B cell (primary cell): ENCODE measurements around the gene HDAC9. TPM values are rescaled to one million over a fixed set of nuclear protein-coding genes. Genes with fewer than 3 reads are reported as not detected.

Experiments
- ATAC-seq: fragments of 200-7000 bp; cut with Tn5 transposase; one replicate; pipeline ENCODE4 v1.10.0; 2021; ENCODE audit warnings: low read depth, mild to moderate bottlenecking, moderate number of reproducible peaks, moderate library complexity
- CTCF ChIA-PET: fragments of 350-600 bp; sonication (Branson Sonifier 250); formaldehyde crosslinking; loops from one replicate; lab custom pipeline; 2021; ENCODE audit warnings: antibody characterized with exemption, inconsistent platforms; lab: Charles Lee
- POLR2A ChIA-PET: fragments of 350-600 bp; sonication (Branson Sonifier 250); formaldehyde crosslinking; loops from one replicate; lab custom pipeline; 2021; ENCODE audit warnings: antibody characterized with exemption; lab: Charles Lee
- DNase-seq: peaks from one replicate; pipeline ENCODE4 v3.0.0; 2013
- H2AFZ ChIP-seq: 2 replicates; pipeline ENCODE4 v1.6.1; 2012; ENCODE audit warnings: mild to moderate bottlenecking, low read depth, low read length; ENCODE audit not compliant: insufficient read depth, poor library complexity, severe bottlenecking
- H3K27ac ChIP-seq, 2 donors: 1 replicate in 1 of 2; 2 replicates in 1 of 2; pipeline ENCODE4 v1.5.1; 2012 to 2013; ENCODE audit warnings: low read length in 2 of 2, mild to moderate bottlenecking in 2 of 2, moderate library complexity in 1 of 2
- H3K27me3 ChIP-seq, 4 experiments: fragments of 200-600 bp in 1 of 4; sonication (generic) in 1 of 4; replicated peaks in 1 of 4; 1 replicate in 2 of 4; 2 replicates in 2 of 4; pipeline versions ENCODE4 v1.6.1 to v1.7.0; 2013 to 2016; ENCODE audit warnings: low read length in 3 of 4, mild to moderate bottlenecking in 2 of 4, mixed read lengths in 1 of 4, moderate library complexity in 1 of 4; ENCODE audit not compliant: insufficient read depth in 4 of 4, control insufficient read depth in 3 of 4; ENCODE audit errors: control extremely low read depth in 1 of 4
- H3K36me3 ChIP-seq, 2 experiments: replicated peaks in 1 of 2; 1 replicate in 1 of 2; 2 replicates in 1 of 2; pipeline versions ENCODE4 v1.6.1 to v1.7.1; 2013; ENCODE audit warnings: low read length in 1 of 2; ENCODE audit not compliant: insufficient read depth in 2 of 2, control insufficient read depth in 1 of 2; ENCODE audit errors: control extremely low read depth in 1 of 2, extremely low read depth in 1 of 2
- H3K4me1 ChIP-seq, 2 donors: fragments of 200-600 bp in 1 of 2; sonication (generic) in 1 of 2; 1 replicate in 1 of 2; 2 replicates in 1 of 2; pipeline versions ENCODE4 v1.5.1 to v1.6.1; 2013 to 2017; ENCODE audit warnings: low read length in 2 of 2; ENCODE audit not compliant: control insufficient read depth in 2 of 2, insufficient read depth in 2 of 2
- H3K4me2 ChIP-seq: replicated peaks from 2 replicates; pipeline ENCODE3; 2012; ENCODE audit warnings: mild to moderate bottlenecking, low read depth, low read length; ENCODE audit not compliant: poor library complexity, severe bottlenecking
- H3K4me3 ChIP-seq, 5 experiments: fragments of 200-600 bp in 1 of 5; sonication (generic) in 1 of 5; 1 replicate in 3 of 5; 2 replicates in 2 of 5; pipeline versions ENCODE4 v1.5.1 to v1.7.0; 2011 to 2016; ENCODE audit warnings: low read length in 4 of 5, mild to moderate bottlenecking in 4 of 5, low read depth in 2 of 5, control low read depth in 1 of 5, moderate library complexity in 1 of 5; ENCODE audit not compliant: insufficient read depth in 1 of 5; ENCODE audit errors: control extremely low read depth in 1 of 5, extremely low read depth in 1 of 5
- H3K79me2 ChIP-seq: fragments of 200-600 bp; sonication (generic); one replicate; pipeline ENCODE4 v1.6.0; 2016; ENCODE audit warnings: low read length; ENCODE audit not compliant: control insufficient read depth, insufficient read depth
- H3K9ac ChIP-seq: fragments of 200-600 bp; sonication (generic); 2 replicates; pipeline ENCODE4 v1.6.1; 2017; ENCODE audit warnings: mild to moderate bottlenecking, low read length, moderate library complexity
- H3K9me3 ChIP-seq, 3 donors: one replicate each; pipeline versions ENCODE4 v1.6.1 to v1.7.1; 2013; ENCODE audit warnings: low read length in 2 of 3; ENCODE audit not compliant: control insufficient read depth in 2 of 3, insufficient read depth in 1 of 3; ENCODE audit errors: control extremely low read depth in 1 of 3
- H4K20me1 ChIP-seq: 2 replicates; pipeline ENCODE4 v1.6.0; 2012; ENCODE audit warnings: mild to moderate bottlenecking, low read length; ENCODE audit not compliant: insufficient read depth, control insufficient read depth, poor library complexity, severe bottlenecking
- H3K27ac Mint-ChIP-seq: one replicate; pipeline ENCODE4 v1.8.0; 2021; ENCODE audit warnings: mixed read lengths
- H3K27me3 Mint-ChIP-seq: one replicate; pipeline ENCODE4 v1.8.0; 2021; ENCODE audit warnings: mixed read lengths
- H3K4me1 Mint-ChIP-seq: one replicate; pipeline ENCODE4 v1.8.0; 2021; ENCODE audit warnings: mixed read lengths
- H3K4me3 Mint-ChIP-seq: one replicate; pipeline ENCODE4 v1.8.0; 2021; ENCODE audit warnings: mixed read lengths
- H3K9me3 Mint-ChIP-seq: one replicate; pipeline ENCODE4 v1.8.0; 2022; ENCODE audit warnings: mixed read lengths; ENCODE audit not compliant: insufficient read depth
- CTCF ChIP-seq: fragments of 200-600 bp; IDR thresholded peaks from one replicate; pipeline ENCODE4 v1.8.0; 2022; ENCODE audit warnings: antibody characterized with exemption, mild to moderate bottlenecking
- EZH2 ChIP-seq: IDR thresholded peaks from 2 replicates; pipeline ENCODE4 v1.6.1; 2012; ENCODE audit warnings: borderline replicate concordance, low read depth, mild to moderate bottlenecking, moderate library complexity, low read length; ENCODE audit not compliant: insufficient read depth, poor library complexity, severe bottlenecking
- WGBS: methylation state at CpG from one replicate; pipeline ENCODE4 v1.1.5; 2013; ENCODE audit warnings: missing lambda C conversion rate; ENCODE audit not compliant: insufficient coverage; 5-methylcytosine and 5-hydroxymethylcytosine counted together
- intact Hi-C: fragments of 100-400 bp; cut with micrococcal nuclease; formaldehyde crosslinking; loops from one replicate; pipeline ENCODE4 v1.10.0; 2022
- polyA plus RNA-seq: library from polyadenylated mRNA; depleted of rRNA; stranded (reverse); fragments of >200 nt; gene quantifications from 2 replicates; pipeline ENCODE4 v1.2.3, GENCODE V29; 2012
- total RNA-seq, 2 donors: library from RNA; stranded (reverse); fragments of 120-200 nt in 1 of 2; gene quantifications; 1 replicate in 1 of 2; 2 replicates in 1 of 2; pipeline versions ENCODE4 v1.2.3 to v1.2.4, GENCODE V29; 2013 to 2022

Gene HDAC9
- total and polyA plus RNA-seq, 2 donors (not counting 1 experiment from before 2014, with no cell fraction given): 49.1 to 64.8 TPM

- Histone ChIP-seq H4K20me1 (no peaks in the 10 kb centered on the region), H3K9ac (no peak overlapping the region), H3K79me2 (no peaks in the 10 kb centered on the region), H2AFZ (no peak overlapping the region), H3K27me3 (no peaks in the 10 kb centered on the region), H3K36me3 (no peaks in the 10 kb centered on the region), H3K4me3 (no peak overlapping the region), H3K27ac (no peak overlapping the region), H3K4me1 (no peaks in the 10 kb centered on the region), H3K4me2 (no peak overlapping the region), H3K9me3 (no peaks in the 10 kb centered on the region)
- TF ChIP-seq EZH2: no peak
- no peak for TF ChIP-seq CTCF
- intact Hi-C loops: no loop called here
- DNase-seq (no peak), ATAC-seq (no peak)
- POLR2A ChIA-PET: no interaction called here
- CTCF ChIA-PET: no interaction called here
- H3K27ac Mint-ChIP-seq: no peak overlapping the region
- H3K4me1 Mint-ChIP-seq: no peaks in the 10 kb centered on the region
- H3K27me3 Mint-ChIP-seq: peaks cover 4% of the 10 kb centered on the region
- H3K9me3 Mint-ChIP-seq: no peaks in the 10 kb centered on the region
- no peak overlapping the region for H3K4me3 Mint-ChIP-seq
These were observed 514.4 kb downstream of the HDAC9 start for GRCh38 chr7:19009936-19010280.

GRCh38 chr7:19011212-19011611 is 515.7 kb downstream of the HDAC9 start:
- H3K9me3 Mint-ChIP-seq: no peaks in the 10 kb centered on the region
- intact Hi-C loops: no loop called here
- 93% methylated on average over 5 of the region's 7 CpGs for WGBS
- no peak overlapping the region for H3K4me3 Mint-ChIP-seq
- Histone ChIP-seq H3K4me1 (no peaks in the 10 kb centered on the region), H2AFZ (no peak overlapping the region), H3K4me2 (no peak overlapping the region), H3K9ac (no peak overlapping the region), H3K27ac (no peak overlapping the region), H3K36me3 (no peaks in the 10 kb centered on the region), H3K27me3 (no peaks in the 10 kb centered on the region), H3K4me3 (no peak overlapping the region), H3K9me3 (peaks cover 0 to 2% (median 0%) of the 10 kb centered on the region in 3 donors), H4K20me1 (no peaks in the 10 kb centered on the region), H3K79me2 (no peaks in the 10 kb centered on the region)
- peaks cover 4% of the 10 kb centered on the region for H3K27me3 Mint-ChIP-seq
- no peak for DNase-seq
- CTCF ChIA-PET: no interaction called here
- POLR2A ChIA-PET: no interaction called here
- no peak overlapping the region for H3K27ac Mint-ChIP-seq
- no peak for ATAC-seq
- TF ChIP-seq CTCF: no peak
- TF ChIP-seq EZH2: no peak
- H3K4me1 Mint-ChIP-seq: no peaks in the 10 kb centered on the region
